Muscle layer of colon (tissue), 2 donors: Measurements from ENCODE around the gene SGMS1.
A peak's percentile ranks its signal among the peaks of the same experiment; 100 is the strongest.

Experiments used
- H3K27ac ChIP-seq: one replicate; pipeline ENCODE4 v1.7.0; 2013; ENCODE audit warnings: low read depth, mild to moderate bottlenecking, low read length, moderate library complexity
- H3K27me3 ChIP-seq, 2 donors: one replicate each; pipeline ENCODE4 v1.7.0; 2013; ENCODE audit warnings: low read length in 2 of 2, mild to moderate bottlenecking in 2 of 2; ENCODE audit not compliant: insufficient read depth in 2 of 2, control insufficient read depth in 1 of 2
- H3K36me3 ChIP-seq: one replicate; pipeline ENCODE4 v1.7.0; 2013; ENCODE audit warnings: mild to moderate bottlenecking, low read length; ENCODE audit not compliant: insufficient read depth
- H3K4me1 ChIP-seq: one replicate; pipeline ENCODE4 v1.7.0; 2013; ENCODE audit warnings: mild to moderate bottlenecking, low read length; ENCODE audit not compliant: insufficient read depth
- H3K4me3 ChIP-seq, 2 donors: one replicate each; pipeline ENCODE4 v1.7.0; 2013; ENCODE audit warnings: low read length in 2 of 2, low read depth in 1 of 2, mild to moderate bottlenecking in 1 of 2, moderate library complexity in 1 of 2
- H3K9ac ChIP-seq: one replicate; pipeline ENCODE4 v1.7.0; 2013; ENCODE audit warnings: low read length
- H3K9me3 ChIP-seq: one replicate; pipeline ENCODE4 v1.7.0; 2013; ENCODE audit warnings: mild to moderate bottlenecking, low read length
- donor health status: abdominal sarcoma.
- donor health status: Adenocarcinoma of cecum.

Gene SGMS1

GRCh38 chr10:50561266-50561665 lies 62.5 kb downstream of the SGMS1 start:
- Histone ChIP-seq H3K9me3 (no peaks in the 10 kb centered on the region), H3K4me3 (no peak overlapping the region), H3K27me3 (no peaks in the 10 kb centered on the region), H3K27ac (no peak overlapping the region), H3K36me3 (no peaks in the 10 kb centered on the region), H3K4me1 (peaks cover 37% of the 10 kb centered on the region), H3K9ac (no peak overlapping the region)

- H3K4me1 ChIP-seq = peaks cover 46% of the 10 kb centered on the region
- H3K27ac ChIP-seq = no peak overlapping the region
Measured at GRCh38 chr10:50560370-50560769, 63.4 kb downstream of the SGMS1 start.

DNA sequence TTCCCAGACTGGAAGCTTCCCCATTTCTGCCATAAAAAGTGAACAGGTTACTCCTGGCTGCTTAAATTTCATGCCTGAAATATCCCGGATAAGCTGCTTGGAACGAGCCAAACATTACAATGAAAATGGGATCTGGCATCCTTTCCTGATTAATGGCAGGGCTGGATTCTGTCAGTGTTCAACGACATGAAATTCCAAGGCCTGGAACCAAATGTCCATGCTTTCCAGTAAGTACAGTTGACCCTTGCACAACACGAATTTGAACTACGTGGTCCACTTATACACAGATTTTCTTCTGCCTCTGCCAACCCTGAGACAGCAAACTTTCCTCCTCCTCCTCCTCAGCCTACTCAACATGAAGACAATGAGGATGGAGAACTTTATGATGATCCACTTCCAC lies 65.4 kb downstream of the SGMS1 start:
- no peak overlapping the region for H3K27ac ChIP-seq
- no peaks in the 10 kb centered on the region for H3K36me3 ChIP-seq
- no peak overlapping the region for H3K4me3 ChIP-seq
- no peak overlapping the region for H3K9ac ChIP-seq
- no peaks in the 10 kb centered on the region for H3K9me3 ChIP-seq
- peaks cover 59% of the 10 kb centered on the region for H3K4me1 ChIP-seq
- H3K27me3 ChIP-seq = no peaks in the 10 kb centered on the region

More at GRCh38 chr10:50560370-50560769, 63.4 kb downstream of the SGMS1 start:
- H3K36me3 ChIP-seq = no peaks in the 10 kb centered on the region
- no peak overlapping the region for H3K4me3 ChIP-seq
- H3K9ac ChIP-seq = no peak overlapping the region
- H3K27me3 ChIP-seq = no peaks in the 10 kb centered on the region
- no peaks in the 10 kb centered on the region for H3K9me3 ChIP-seq

DNA sequence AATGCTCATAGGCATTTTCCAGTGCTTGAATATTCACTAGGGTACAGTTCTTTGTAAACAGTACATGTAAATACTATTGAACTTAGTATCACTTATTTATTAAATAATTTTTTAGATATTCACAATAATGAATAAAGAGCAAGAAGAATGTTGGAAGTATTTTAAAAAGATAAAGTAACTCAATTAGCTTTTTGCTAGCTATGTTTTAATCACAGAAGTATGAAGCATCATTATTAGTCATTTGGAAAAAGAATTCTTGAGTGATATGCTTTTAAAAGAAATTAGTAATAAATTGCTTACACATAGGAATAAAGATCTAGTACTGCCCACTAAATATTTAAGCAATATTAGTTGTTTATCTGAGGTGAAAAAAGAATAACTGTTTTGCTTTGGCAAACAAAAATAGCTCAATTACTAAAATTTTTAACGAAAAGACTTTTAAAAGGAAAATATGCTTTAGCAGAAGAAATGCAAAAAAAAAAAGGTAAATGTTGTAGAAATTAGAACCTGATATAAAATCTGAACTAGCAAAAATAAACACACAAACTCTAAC lies 66.5 kb downstream of the SGMS1 start:
- Histone ChIP-seq H3K27ac (no peak overlapping the region), H3K36me3 (no peaks in the 10 kb centered on the region), H3K9me3 (no peaks in the 10 kb centered on the region), H3K27me3 (no peaks in the 10 kb centered on the region), H3K4me3 (no peak overlapping the region), H3K4me1 (peaks cover 68% of the 10 kb centered on the region), H3K9ac (no peak overlapping the region)

GRCh38 chr10:50556237-50557120 lies 67.3 kb downstream of the SGMS1 start:
- Histone ChIP-seq H3K9ac (no peak overlapping the region), H3K27me3 (no peaks in the 10 kb centered on the region), H3K4me3 (no peak overlapping the region), H3K4me1 (peaks cover 64% of the 10 kb centered on the region), H3K36me3 (no peaks in the 10 kb centered on the region), H3K9me3 (no peaks in the 10 kb centered on the region), H3K27ac (no peak overlapping the region)

- Histone ChIP-seq H3K27me3 (no peaks in the 10 kb centered on the region), H3K27ac (peak overlapping the region; percentile 25), H3K36me3 (no peaks in the 10 kb centered on the region), H3K4me3 (no peak overlapping the region), H3K9me3 (no peaks in the 10 kb centered on the region), H3K9ac (no peak overlapping the region), H3K4me1 (peaks cover 56% of the 10 kb centered on the region)
Measured at GRCh38 chr10:50554995-50555568, 68.7 kb downstream of the SGMS1 start.

- no peaks in the 10 kb centered on the region for H3K27me3 ChIP-seq
- peaks cover 56% of the 10 kb centered on the region for H3K4me1 ChIP-seq
- H3K9me3 ChIP-seq = no peaks in the 10 kb centered on the region
- peak overlapping the region; percentile 25 for H3K27ac ChIP-seq
- H3K36me3 ChIP-seq = no peaks in the 10 kb centered on the region
- H3K4me3 ChIP-seq = no peak overlapping the region
- no peak overlapping the region for H3K9ac ChIP-seq
Measured at GRCh38 chr10:50554376-50554994, 69.3 kb downstream of the SGMS1 start.

DNA sequence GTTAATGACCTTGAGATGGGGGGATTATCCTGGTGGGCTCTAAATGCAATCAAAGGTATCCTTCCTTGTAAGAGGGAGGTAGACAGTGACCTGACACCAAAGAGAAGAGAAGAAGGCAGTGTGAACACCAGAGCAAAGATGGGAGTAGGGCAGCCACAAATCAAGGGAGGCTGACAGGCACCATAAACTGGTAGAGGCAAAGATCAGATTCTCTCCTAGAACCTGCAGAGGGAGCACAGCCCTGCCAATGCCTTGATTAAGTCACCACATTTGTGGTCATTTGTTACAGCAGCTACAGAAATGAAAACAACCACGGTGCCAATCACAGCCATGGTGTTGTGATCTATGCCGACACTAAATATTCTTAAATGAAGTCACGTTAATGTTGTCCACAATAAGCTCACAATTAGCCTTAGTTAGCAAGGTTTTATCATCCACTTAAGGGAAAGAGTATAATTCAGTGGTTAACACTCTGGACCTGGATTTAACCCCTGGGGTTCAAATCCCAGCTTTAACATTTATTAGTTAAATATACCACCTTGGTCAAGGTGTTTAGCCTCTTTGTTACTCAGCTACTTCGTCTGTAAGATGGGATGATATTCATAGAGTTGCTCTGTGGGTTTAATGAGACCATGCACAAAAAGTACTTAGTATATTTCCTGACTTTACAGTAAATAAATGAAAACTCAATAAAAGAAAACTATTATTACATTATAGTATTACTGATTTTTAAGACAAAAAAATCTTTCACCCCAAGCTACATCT lies 70.8 kb downstream of the SGMS1 start:
- Histone ChIP-seq H3K4me3 (no peak overlapping the region), H3K36me3 (no peaks in the 10 kb centered on the region), H3K27me3 (no peaks in the 10 kb centered on the region), H3K4me1 (peaks cover 47% of the 10 kb centered on the region), H3K9ac (no peak overlapping the region), H3K27ac (no peak overlapping the region), H3K9me3 (no peaks in the 10 kb centered on the region)

DNA sequence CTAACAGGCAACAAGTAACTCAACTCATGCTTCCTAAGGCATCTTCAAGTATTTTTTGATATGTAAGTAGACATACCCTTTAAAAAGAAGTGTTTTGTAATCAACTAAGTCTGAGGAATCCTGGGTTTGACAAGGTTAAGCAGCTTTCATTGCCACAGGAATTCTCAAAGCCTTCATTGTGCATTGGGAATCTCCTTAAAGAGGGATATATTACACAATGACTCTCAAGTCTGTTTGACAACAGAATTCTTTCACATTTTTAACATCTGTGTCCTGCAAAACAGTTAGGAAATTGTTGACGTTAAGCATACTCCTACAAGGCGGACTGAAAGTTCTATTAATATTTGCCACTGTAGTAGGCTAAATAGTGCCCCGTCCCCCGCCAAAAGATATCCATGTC lies 71.4 kb downstream of the SGMS1 start:
- no peak overlapping the region for H3K9ac ChIP-seq
- H3K27ac ChIP-seq = no peak overlapping the region
- peaks cover 41% of the 10 kb centered on the region for H3K4me1 ChIP-seq
- H3K9me3 ChIP-seq = no peaks in the 10 kb centered on the region
- H3K4me3 ChIP-seq = no peak overlapping the region
- no peaks in the 10 kb centered on the region for H3K27me3 ChIP-seq
- H3K36me3 ChIP-seq = no peaks in the 10 kb centered on the region

DNA sequence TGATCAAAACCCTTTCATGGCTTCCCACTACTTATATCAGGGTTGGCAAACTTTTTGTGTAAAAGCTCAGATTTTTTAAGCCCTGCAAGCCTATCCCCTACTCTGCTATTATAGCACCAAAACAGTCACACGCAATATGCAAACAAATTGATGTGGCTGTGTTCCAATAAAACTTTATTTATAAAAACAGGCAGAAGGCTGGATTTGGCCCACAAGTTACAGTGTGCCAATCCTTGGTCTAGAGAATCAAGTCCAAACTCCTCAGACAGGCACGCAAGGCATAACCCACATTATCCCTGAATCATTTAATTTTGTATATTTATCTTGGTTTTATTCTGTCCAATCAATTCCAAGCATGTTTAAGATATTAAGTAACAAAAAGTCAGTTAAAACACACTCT lies 71.9 kb downstream of the SGMS1 start:
- no peak overlapping the region for H3K27ac ChIP-seq
- peaks cover 41% of the 10 kb centered on the region for H3K4me1 ChIP-seq

DNA sequence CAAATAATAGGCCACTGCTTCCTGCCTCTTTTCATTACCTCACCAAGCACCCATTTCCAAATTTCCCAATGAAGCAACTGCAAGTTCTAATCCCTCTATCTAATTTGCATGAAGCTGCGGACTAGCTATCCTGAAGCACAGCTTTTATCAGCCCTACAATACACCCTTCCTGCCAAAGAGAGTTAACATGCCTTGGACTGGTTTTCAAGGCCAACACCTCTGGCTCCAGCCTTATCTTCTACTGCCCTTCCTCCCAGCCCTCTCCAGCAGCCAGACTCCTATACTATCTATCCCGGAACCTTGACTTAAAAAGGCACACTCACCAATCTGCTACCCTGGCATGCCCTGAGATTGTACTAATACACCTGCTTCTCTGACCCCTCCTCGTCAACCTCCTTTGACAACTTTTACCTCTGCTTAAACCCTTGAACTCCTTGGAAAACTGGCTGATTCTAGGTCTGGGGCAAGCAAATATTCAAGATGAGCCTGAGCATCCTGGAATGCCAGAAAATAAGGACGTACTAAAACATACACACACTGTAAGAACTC lies 73.4 kb downstream of the SGMS1 start:
- no peak overlapping the region for H3K4me3 ChIP-seq
- no peaks in the 10 kb centered on the region for H3K9me3 ChIP-seq
- H3K9ac ChIP-seq = no peak overlapping the region
- peaks cover 27% of the 10 kb centered on the region for H3K4me1 ChIP-seq
- no peak overlapping the region for H3K27ac ChIP-seq
- no peaks in the 10 kb centered on the region for H3K36me3 ChIP-seq
- H3K27me3 ChIP-seq = no peaks in the 10 kb centered on the region

More for the DNA sequence above, 71.9 kb downstream of the SGMS1 start:
- Histone ChIP-seq H3K36me3 (no peaks in the 10 kb centered on the region), H3K27me3 (no peaks in the 10 kb centered on the region), H3K9ac (no peak overlapping the region), H3K9me3 (no peaks in the 10 kb centered on the region), H3K4me3 (no peak overlapping the region)
